ACC112 (cell line): ENCODE data around the gene ANK3.

Experiments used
- H2AFZ ChIP-seq: fragments of 200-600 bp; sonication (generic); one replicate; pipeline ENCODE4 v1.6.0; 2017; ENCODE audit warnings: antibody characterized with exemption, low read length; ENCODE audit not compliant: unreplicated experiment
- H3K27ac ChIP-seq: fragments of 200-600 bp; sonication (generic); 2 replicates; pipeline ENCODE4 v1.5.1; 2014; ENCODE audit warnings: low read depth, mild to moderate bottlenecking, antibody characterized with exemption, low read length, moderate library complexity
- H3K27me3 ChIP-seq: fragments of 200-600 bp; sonication (generic); 2 replicates; pipeline ENCODE4 v1.6.1; 2014; ENCODE audit warnings: mild to moderate bottlenecking, antibody characterized with exemption, low read length, moderate library complexity, mixed read lengths; ENCODE audit not compliant: insufficient read depth
- H3K36me3 ChIP-seq: fragments of 200-600 bp; sonication (generic); 2 replicates; pipeline ENCODE4 v1.6.1; 2016; ENCODE audit warnings: mild to moderate bottlenecking, antibody characterized with exemption, low read length, moderate library complexity, mixed read lengths; ENCODE audit not compliant: insufficient read depth
- H3K4me1 ChIP-seq: fragments of 200-600 bp; sonication (generic); one replicate; pipeline ENCODE4 v1.6.1; 2016; ENCODE audit warnings: low read length, mixed read lengths; ENCODE audit not compliant: insufficient read depth, unreplicated experiment, control insufficient read depth
- H3K4me3 ChIP-seq: fragments of 200-600 bp; sonication (generic); 2 replicates; pipeline ENCODE4 v1.5.1; 2014; ENCODE audit warnings: mild to moderate bottlenecking, low read depth, low read length
- H3K79me2 ChIP-seq: fragments of 200-600 bp; sonication (generic); one replicate; pipeline ENCODE4 v1.6.0; 2016; ENCODE audit warnings: low read length; ENCODE audit not compliant: control insufficient read depth, unreplicated experiment, insufficient read depth

Gene ANK3

GRCh38 chr10:60377955-60378354 is 11.7 kb downstream of the ANK3 start:
- H3K36me3 ChIP-seq = no peaks in the 10 kb centered on the region
- H3K4me3 ChIP-seq = no peak overlapping the region
- peak overlapping the region; percentile 42; the same call in 1 of the 2 replicates for H3K27ac ChIP-seq
- peaks cover 17% of the 10 kb centered on the region for H3K4me1 ChIP-seq
- no peaks in the 10 kb centered on the region for H3K27me3 ChIP-seq
- peak overlapping the region; percentile 83 for H2AFZ ChIP-seq
- H3K79me2 ChIP-seq = no peaks in the 10 kb centered on the region

- Histone ChIP-seq H3K4me3 (no peak overlapping the region), H2AFZ (no peak overlapping the region), H3K27ac (no peak overlapping the region), H3K27me3 (no peaks in the 10 kb centered on the region), H3K4me1 (peaks cover 16% of the 10 kb centered on the region), H3K79me2 (no peaks in the 10 kb centered on the region), H3K36me3 (no peaks in the 10 kb centered on the region)
Measured at GRCh38 chr10:60377042-60377352, 12.7 kb downstream of the ANK3 start.

GRCh38 chr10:60376221-60377041 is 13.2 kb downstream of the ANK3 start:
- no peak overlapping the region for H3K27ac ChIP-seq
- no peak overlapping the region for H2AFZ ChIP-seq
- H3K4me3 ChIP-seq = no peak overlapping the region
- no peaks in the 10 kb centered on the region for H3K79me2 ChIP-seq
- H3K4me1 ChIP-seq = peaks cover 16% of the 10 kb centered on the region
- no peaks in the 10 kb centered on the region for H3K36me3 ChIP-seq
- H3K27me3 ChIP-seq = no peaks in the 10 kb centered on the region

GRCh38 chr10:60375293-60376004 is 14.2 kb downstream of the ANK3 start:
- H3K79me2 ChIP-seq = no peaks in the 10 kb centered on the region
- no peak overlapping the region for H2AFZ ChIP-seq
- H3K4me3 ChIP-seq = no peak overlapping the region
- H3K36me3 ChIP-seq = no peaks in the 10 kb centered on the region
- H3K27ac ChIP-seq = no peak overlapping the region
- peaks cover 16% of the 10 kb centered on the region for H3K4me1 ChIP-seq
- H3K27me3 ChIP-seq = no peaks in the 10 kb centered on the region

GRCh38 chr10:60374836-60375235 is 14.8 kb downstream of the ANK3 start:
- Histone ChIP-seq H3K27me3 (no peaks in the 10 kb centered on the region), H3K4me1 (peaks cover 16% of the 10 kb centered on the region), H2AFZ (no peak overlapping the region), H3K27ac (no peak overlapping the region), H3K79me2 (no peaks in the 10 kb centered on the region), H3K4me3 (no peak overlapping the region), H3K36me3 (no peaks in the 10 kb centered on the region)

- Histone ChIP-seq H3K27me3 (no peaks in the 10 kb centered on the region), H3K27ac (no peak overlapping the region), H3K4me1 (no peaks in the 10 kb centered on the region), H3K79me2 (no peaks in the 10 kb centered on the region), H3K4me3 (no peak overlapping the region), H3K36me3 (no peaks in the 10 kb centered on the region), H2AFZ (no peak overlapping the region)
Measured at GRCh38 chr10:60372436-60372835, 17.2 kb downstream of the ANK3 start.

GRCh38 chr10:60369547-60369930 is 20.1 kb downstream of the ANK3 start:
- Histone ChIP-seq H3K27me3 (no peaks in the 10 kb centered on the region), H3K36me3 (no peaks in the 10 kb centered on the region), H3K4me1 (no peaks in the 10 kb centered on the region), H3K27ac (no peak overlapping the region), H3K79me2 (no peaks in the 10 kb centered on the region), H2AFZ (no peak overlapping the region), H3K4me3 (no peak overlapping the region)

- no peaks in the 10 kb centered on the region for H3K36me3 ChIP-seq
- H2AFZ ChIP-seq = no peak overlapping the region
- no peak overlapping the region for H3K27ac ChIP-seq
- H3K27me3 ChIP-seq = no peaks in the 10 kb centered on the region
- no peaks in the 10 kb centered on the region for H3K79me2 ChIP-seq
- H3K4me1 ChIP-seq = no peaks in the 10 kb centered on the region
- no peak overlapping the region for H3K4me3 ChIP-seq
Measured at GRCh38 chr10:60368875-60369546, 20.7 kb downstream of the ANK3 start.

- Histone ChIP-seq H3K4me1 (peaks cover 6% of the 10 kb centered on the region), H3K79me2 (no peaks in the 10 kb centered on the region), H3K36me3 (no peaks in the 10 kb centered on the region), H2AFZ (no peak overlapping the region), H3K27me3 (no peaks in the 10 kb centered on the region), H3K4me3 (no peak overlapping the region), H3K27ac (no peak overlapping the region)
Measured at GRCh38 chr10:60367901-60368300, 21.8 kb downstream of the ANK3 start.

- Histone ChIP-seq H3K4me1 (peaks cover 6% of the 10 kb centered on the region), H3K27me3 (no peaks in the 10 kb centered on the region), H3K4me3 (no peak overlapping the region), H3K36me3 (no peaks in the 10 kb centered on the region), H3K79me2 (no peaks in the 10 kb centered on the region), H3K27ac (no peak overlapping the region), H2AFZ (peak overlapping the region; percentile 21)
Measured at GRCh38 chr10:60367431-60367830, 22.2 kb downstream of the ANK3 start.
